Upper lobe of left lung (tissue), 6 donors: ENCODE data around the gene ZNF93. TPM values are rescaled to one million over a fixed set of nuclear protein-coding genes. Genes with fewer than 3 reads are reported as not detected.
A peak's percentile ranks its signal among the peaks of the same experiment; 100 is the strongest.
"Not testable (repeated sequence)": the region's sequence is repeated elsewhere in the genome, so short reads cannot be mapped to it uniquely, and the experiment has no call there.

ENCODE experiments used
- ATAC-seq, 2 donors: fragments of 200-7000 bp; cut with Tn5 transposase; one replicate each; pipeline ENCODE4 v1.9.1; 2022; ENCODE audit warnings: mild to moderate bottlenecking in 2 of 2, moderate library complexity in 2 of 2; ENCODE audit not compliant: low FRiP score in 2 of 2
- DNase-seq, 2 donors: peaks; one replicate each; pipeline ENCODE4 v3.0.0-alpha.2; 2019 to 2020
- H3K27ac ChIP-seq, 4 donors: fragments of 200-600 bp; sonication (generic); one replicate each; pipeline ENCODE4 v1.5.1; 2016 to 2019
- H3K27me3 ChIP-seq, 4 donors: fragments of 200-600 bp; sonication (generic); one replicate each; pipeline ENCODE4 v1.5.1; 2017 to 2019
- H3K36me3 ChIP-seq, 4 donors: fragments of 200-600 bp; sonication (generic); one replicate each; pipeline ENCODE4 v1.5.1; 2016 to 2019
- H3K4me1 ChIP-seq, 4 donors: fragments of 200-600 bp; sonication (generic); one replicate each; pipeline ENCODE4 v1.5.1; 2018 to 2019
- H3K4me3 ChIP-seq, 4 donors: fragments of 200-600 bp; sonication (generic); one replicate each; pipeline ENCODE4 v1.5.1; 2017 to 2019; ENCODE audit warnings: mild to moderate bottlenecking in 2 of 4, moderate library complexity in 1 of 4
- H3K9me3 ChIP-seq, 4 donors: fragments of 200-600 bp; sonication (generic); one replicate each; pipeline ENCODE4 v1.5.1; 2018 to 2019
- EP300 ChIP-seq, 4 donors: sonication (generic); formaldehyde crosslinking; IDR thresholded peaks; one replicate each; pipeline ENCODE4 v1.5.1; 2017; ENCODE audit warnings: antibody characterized with exemption in 4 of 4, control low read depth in 2 of 4
- POLR2A ChIP-seq, 4 donors: fragments of 450-650 bp; IDR thresholded peaks; one replicate each; pipeline ENCODE4 v1.5.1; 2016 to 2017; ENCODE audit warnings: antibody characterized with exemption in 4 of 4, mild to moderate bottlenecking in 2 of 4
- POLR2AphosphoS5 ChIP-seq, 2 donors: sonication (generic); formaldehyde crosslinking; IDR thresholded peaks; one replicate each; pipeline ENCODE4 v1.5.1; 2017; ENCODE audit warnings: antibody characterized with exemption in 2 of 2
- WGBS, 2 donors: methylation state at CpG; one replicate each; pipeline ENCODE4 v1.1.5; 2017 to 2018; 5-methylcytosine and 5-hydroxymethylcytosine counted together
- total RNA-seq, 6 donors: library from RNA; depleted of rRNA in 4 of 6; stranded (reverse); fragments of >200 nt in 4 of 6; gene quantifications; one replicate each; pipeline versions ENCODE4 v1.1.0 to v1.2.1, GENCODE V29; 2016 to 2021
- TF ChIP-seq, protein P1 (sequence below), 6 experiments: fragments of 450-650 bp in 4 of 6; fragments of 200-600 bp in 2 of 6; sonication (generic) in 2 of 6; IDR thresholded peaks; one replicate each; pipeline ENCODE4 v1.5.1; 2016 to 2019; ENCODE audit warnings: antibody characterized with exemption in 6 of 6
- donor health status: DM: no; HTN: no; CAD: no; lungs with moderate emphysema.
- donor health status: DM: no; HTN: yes; CAD: no; lungs with severe emphysema.

Gene ZNF93
- total RNA-seq, 6 donors from 2014 or later: 2.9 to 7.3 (median 3.9) TPM

GRCh38 chr19:19909654-19910053 is 8.9 kb downstream of the ZNF93 start:
- Histone ChIP-seq H3K27me3 (no peaks in the 10 kb centered on the region), H3K4me3 (no peak overlapping the region), H3K9me3 (peaks cover 0 to 7% (median 0%) of the 10 kb centered on the region in 4 donors), H3K4me1 (no peaks in the 10 kb centered on the region), H3K27ac (no peak overlapping the region), H3K36me3 (no peaks in the 10 kb centered on the region)
- ATAC-seq: no peak
- no peak for DNase-seq
- TF ChIP-seq POLR2A (IDR thresholded peaks at IDR 0.05): no peak
- TF ChIP-seq POLR2AphosphoS5 (IDR thresholded peaks at IDR 0.05): no peak
- no peak for TF ChIP-seq EP300 (IDR thresholded peaks at IDR 0.05)
- WGBS, 2 donors: 90% methylated on average over 2 of the region's 2 CpGs

DNA sequence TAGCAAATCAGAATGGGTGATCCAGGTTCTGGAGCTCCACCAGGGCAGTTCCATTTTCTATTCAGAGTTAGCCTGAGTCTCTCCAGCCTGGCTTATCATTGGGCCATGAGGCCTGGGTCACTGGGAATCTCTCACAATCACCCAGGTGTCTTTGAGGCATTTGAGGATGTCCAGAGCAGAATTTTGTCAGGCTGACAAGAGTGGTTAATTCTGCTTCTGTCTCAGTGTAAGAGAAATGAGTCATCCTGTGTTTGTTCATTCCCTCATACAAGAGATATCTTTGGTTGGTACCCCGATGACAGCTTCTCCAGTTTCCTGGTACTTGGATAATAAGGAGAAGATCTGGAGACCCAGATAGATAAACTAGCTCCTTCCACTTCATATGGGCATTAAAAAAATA is 10.4 kb downstream of the ZNF93 start:
- TF ChIP-seq POLR2A (IDR thresholded peaks at IDR 0.05): no peak
- no peak for TF ChIP-seq POLR2AphosphoS5 (IDR thresholded peaks at IDR 0.05)
- no peak for TF ChIP-seq EP300 (IDR thresholded peaks at IDR 0.05)
- TF ChIP-seq, protein P1, sequence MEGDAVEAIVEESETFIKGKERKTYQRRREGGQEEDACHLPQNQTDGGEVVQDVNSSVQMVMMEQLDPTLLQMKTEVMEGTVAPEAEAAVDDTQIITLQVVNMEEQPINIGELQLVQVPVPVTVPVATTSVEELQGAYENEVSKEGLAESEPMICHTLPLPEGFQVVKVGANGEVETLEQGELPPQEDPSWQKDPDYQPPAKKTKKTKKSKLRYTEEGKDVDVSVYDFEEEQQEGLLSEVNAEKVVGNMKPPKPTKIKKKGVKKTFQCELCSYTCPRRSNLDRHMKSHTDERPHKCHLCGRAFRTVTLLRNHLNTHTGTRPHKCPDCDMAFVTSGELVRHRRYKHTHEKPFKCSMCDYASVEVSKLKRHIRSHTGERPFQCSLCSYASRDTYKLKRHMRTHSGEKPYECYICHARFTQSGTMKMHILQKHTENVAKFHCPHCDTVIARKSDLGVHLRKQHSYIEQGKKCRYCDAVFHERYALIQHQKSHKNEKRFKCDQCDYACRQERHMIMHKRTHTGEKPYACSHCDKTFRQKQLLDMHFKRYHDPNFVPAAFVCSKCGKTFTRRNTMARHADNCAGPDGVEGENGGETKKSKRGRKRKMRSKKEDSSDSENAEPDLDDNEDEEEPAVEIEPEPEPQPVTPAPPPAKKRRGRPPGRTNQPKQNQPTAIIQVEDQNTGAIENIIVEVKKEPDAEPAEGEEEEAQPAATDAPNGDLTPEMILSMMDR (IDR thresholded peaks at IDR 0.05): no peak
- H3K9me3 ChIP-seq: peaks cover 0 to 8% (median 0%) of the 10 kb centered on the region in 4 donors
- H3K27me3 ChIP-seq: no peaks in the 10 kb centered on the region
- H3K4me3 ChIP-seq: no peak overlapping the region
- H3K27ac ChIP-seq: no peak overlapping the region
- WGBS, 2 donors: 75 to 86% methylated on average over 1 of the region's 1 CpG
- ATAC-seq: no peak
- H3K4me1 ChIP-seq: no peaks in the 10 kb centered on the region
- H3K36me3 ChIP-seq: no peaks in the 10 kb centered on the region
- DNase-seq: no peak

DNA sequence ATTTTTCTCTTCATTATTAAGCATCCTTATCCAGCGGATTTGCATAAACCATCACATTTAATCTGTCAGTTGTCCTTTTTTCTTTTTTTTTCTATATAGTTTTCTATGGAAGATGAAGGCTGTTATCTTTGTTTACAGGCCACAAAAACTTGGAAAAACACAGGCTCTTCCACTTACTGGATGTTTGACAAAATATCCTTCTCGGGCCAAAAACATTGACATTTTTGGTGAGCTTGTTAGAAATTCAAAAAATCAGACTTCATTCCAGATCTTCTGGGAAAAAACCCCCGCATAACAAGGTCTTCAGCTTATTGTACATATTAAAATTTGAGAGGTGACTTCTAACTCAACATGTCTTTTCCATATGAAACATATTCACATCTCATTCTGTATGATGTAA is 13.8 kb downstream of the ZNF93 start:
- Histone ChIP-seq H3K27me3 (no peaks in the 10 kb centered on the region), H3K4me3 (no peak overlapping the region), H3K4me1 (no peaks in the 10 kb centered on the region), H3K9me3 (peaks cover 0 to 12% (median 0%) of the 10 kb centered on the region in 4 donors), H3K36me3 (peaks cover 0 to 6% (median 2%) of the 10 kb centered on the region in 4 donors), H3K27ac (no peak overlapping the region)
- ATAC-seq: no peak
- WGBS, 2 donors: 61 to 72% methylated on average over 3 of the region's 3 CpGs
- TF ChIP-seq POLR2AphosphoS5 (IDR thresholded peaks at IDR 0.05) (no peak), EP300 (IDR thresholded peaks at IDR 0.05) (no peak), POLR2A (IDR thresholded peaks at IDR 0.05) (no peak)
- TF ChIP-seq, protein P1 (IDR thresholded peaks at IDR 0.05): no peak
- no peak for DNase-seq

DNA sequence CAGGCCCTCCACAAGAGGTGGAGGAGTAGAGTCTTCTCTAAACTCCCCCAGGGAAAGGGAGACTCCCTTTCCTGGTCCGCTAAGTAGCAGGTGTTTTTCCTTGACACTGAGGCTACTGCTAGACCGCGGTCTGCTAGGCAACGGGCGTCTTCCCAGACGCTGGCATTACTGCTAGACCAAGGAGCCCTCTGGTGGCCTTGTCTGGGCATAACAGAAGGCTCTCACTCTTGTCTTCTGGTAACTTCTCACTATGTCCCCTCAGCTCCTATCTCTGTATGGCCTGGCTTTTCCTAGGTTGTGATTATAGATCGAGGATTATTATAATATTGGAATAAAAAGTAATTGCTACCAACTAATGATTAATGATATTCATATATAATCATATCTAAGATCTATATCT is 29.7 kb downstream of the ZNF93 start:
- Histone ChIP-seq H3K9me3 (peaks cover 17 to 66% (median 52%) of the 10 kb centered on the region in 4 donors), H3K36me3 (peaks cover 0 to 24% (median 6%) of the 10 kb centered on the region in 4 donors)
- H3K4me1 ChIP-seq, H3K27me3 ChIP-seq, ATAC-seq, H3K4me3 ChIP-seq, DNase-seq, H3K27ac ChIP-seq: not testable (repeated sequence)
- TF ChIP-seq, protein P1 (IDR thresholded peaks at IDR 0.05): peak in 5 of 6 experiments; percentile 22 to 66 (median 45)
- WGBS, 2 donors: 61 to 66% methylated on average over 7 of the region's 7 CpGs

- not testable (repeated sequence) for H3K27me3 ChIP-seq, H3K4me1 ChIP-seq, H3K27ac ChIP-seq, H3K4me3 ChIP-seq, ATAC-seq, DNase-seq
- Histone ChIP-seq H3K36me3 (peaks cover 0 to 14% (median 6%) of the 10 kb centered on the region in 4 donors), H3K9me3 (peaks cover 17 to 82% (median 65%) of the 10 kb centered on the region in 4 donors)
- 90 to 95% methylated on average over 3 of the region's 3 CpGs for WGBS, 2 donors
Measured at GRCh38 chr19:19933432-19934314, 32.9 kb downstream of the ZNF93 start.
